Tibial nerve (tissue), 3 donors: ENCODE measurements around the gene ZBTB39.

Experiments used
- POLR2A ChIP-seq, 2 donors: fragments of 450-650 bp; IDR thresholded peaks; one replicate each; pipeline ENCODE4 v1.6.1; 2017; ENCODE audit warnings: antibody characterized with exemption in 2 of 2, mild to moderate bottlenecking in 2 of 2, moderate library complexity in 2 of 2
- TF ChIP-seq, protein P1 (sequence below), 5 experiments: fragments of 200-600 bp in 3 of 5; fragments of 450-650 bp in 2 of 5; sonication (generic) in 3 of 5; IDR thresholded peaks; one replicate each; pipeline ENCODE4 v1.5.1; 2016 to 2019; ENCODE audit warnings: antibody characterized with exemption in 5 of 5, mild to moderate bottlenecking in 3 of 5, moderate library complexity in 2 of 5

DNA sequence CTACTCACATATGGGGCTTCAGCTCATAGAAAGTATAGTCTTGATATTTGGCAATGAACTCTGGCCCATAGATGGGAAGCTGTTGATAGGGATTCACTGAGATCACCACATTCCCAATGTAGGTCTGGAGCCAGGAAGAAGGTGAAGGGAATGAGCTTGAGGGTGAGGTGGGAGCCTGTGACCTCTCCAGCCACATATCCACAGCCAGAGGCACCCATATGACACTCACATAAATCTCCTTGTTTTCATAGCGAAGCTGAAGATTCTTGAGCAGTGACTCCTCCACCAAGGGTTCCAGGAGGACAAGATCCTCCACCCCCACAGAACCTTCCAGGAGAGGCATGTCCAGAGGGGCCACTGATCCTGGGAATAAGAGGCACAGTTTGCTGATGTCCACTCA is 41.6 kb upstream of the ZBTB39 start:
- TF ChIP-seq, protein P1, sequence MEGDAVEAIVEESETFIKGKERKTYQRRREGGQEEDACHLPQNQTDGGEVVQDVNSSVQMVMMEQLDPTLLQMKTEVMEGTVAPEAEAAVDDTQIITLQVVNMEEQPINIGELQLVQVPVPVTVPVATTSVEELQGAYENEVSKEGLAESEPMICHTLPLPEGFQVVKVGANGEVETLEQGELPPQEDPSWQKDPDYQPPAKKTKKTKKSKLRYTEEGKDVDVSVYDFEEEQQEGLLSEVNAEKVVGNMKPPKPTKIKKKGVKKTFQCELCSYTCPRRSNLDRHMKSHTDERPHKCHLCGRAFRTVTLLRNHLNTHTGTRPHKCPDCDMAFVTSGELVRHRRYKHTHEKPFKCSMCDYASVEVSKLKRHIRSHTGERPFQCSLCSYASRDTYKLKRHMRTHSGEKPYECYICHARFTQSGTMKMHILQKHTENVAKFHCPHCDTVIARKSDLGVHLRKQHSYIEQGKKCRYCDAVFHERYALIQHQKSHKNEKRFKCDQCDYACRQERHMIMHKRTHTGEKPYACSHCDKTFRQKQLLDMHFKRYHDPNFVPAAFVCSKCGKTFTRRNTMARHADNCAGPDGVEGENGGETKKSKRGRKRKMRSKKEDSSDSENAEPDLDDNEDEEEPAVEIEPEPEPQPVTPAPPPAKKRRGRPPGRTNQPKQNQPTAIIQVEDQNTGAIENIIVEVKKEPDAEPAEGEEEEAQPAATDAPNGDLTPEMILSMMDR (IDR thresholded peaks at IDR 0.05) = no peak
- TF ChIP-seq POLR2A (IDR thresholded peaks at IDR 0.05) = no peak
